HUES6 (cell line): ENCODE data around the gene SYT13.
"Not testable (repeated sequence)": the region's sequence is repeated elsewhere in the genome, so short reads cannot be mapped to it uniquely, and the experiment has no call there.

Experiments used
- H3K27ac ChIP-seq: 2 replicates; pipeline ENCODE4 v1.7.0; 2013; ENCODE audit warnings: low read depth, mild to moderate bottlenecking, low read length, inconsistent platforms
- H3K27me3 ChIP-seq: 2 replicates; pipeline ENCODE4 v1.6.1; 2013; ENCODE audit warnings: low read length; ENCODE audit not compliant: control insufficient read depth, insufficient read depth
- H3K36me3 ChIP-seq: 2 replicates; pipeline ENCODE4 v1.6.1; 2013; ENCODE audit warnings: low read length; ENCODE audit not compliant: control insufficient read depth, insufficient read depth
- H3K4me1 ChIP-seq: 2 replicates; pipeline ENCODE4 v1.6.1; 2013; ENCODE audit warnings: low read length; ENCODE audit not compliant: control insufficient read depth, insufficient read depth
- H3K4me3 ChIP-seq: 2 replicates; pipeline ENCODE4 v1.5.1; 2013; ENCODE audit warnings: low read depth, low read length
- H3K9ac ChIP-seq: one replicate; pipeline ENCODE4 v1.6.1; 2013; ENCODE audit warnings: mild to moderate bottlenecking, low read length
- H3K9me3 ChIP-seq: 2 replicates; pipeline ENCODE4 v1.6.1; 2013; ENCODE audit warnings: low read depth, low read length; ENCODE audit not compliant: control insufficient read depth, insufficient read depth

The SYT13 gene

DNA sequence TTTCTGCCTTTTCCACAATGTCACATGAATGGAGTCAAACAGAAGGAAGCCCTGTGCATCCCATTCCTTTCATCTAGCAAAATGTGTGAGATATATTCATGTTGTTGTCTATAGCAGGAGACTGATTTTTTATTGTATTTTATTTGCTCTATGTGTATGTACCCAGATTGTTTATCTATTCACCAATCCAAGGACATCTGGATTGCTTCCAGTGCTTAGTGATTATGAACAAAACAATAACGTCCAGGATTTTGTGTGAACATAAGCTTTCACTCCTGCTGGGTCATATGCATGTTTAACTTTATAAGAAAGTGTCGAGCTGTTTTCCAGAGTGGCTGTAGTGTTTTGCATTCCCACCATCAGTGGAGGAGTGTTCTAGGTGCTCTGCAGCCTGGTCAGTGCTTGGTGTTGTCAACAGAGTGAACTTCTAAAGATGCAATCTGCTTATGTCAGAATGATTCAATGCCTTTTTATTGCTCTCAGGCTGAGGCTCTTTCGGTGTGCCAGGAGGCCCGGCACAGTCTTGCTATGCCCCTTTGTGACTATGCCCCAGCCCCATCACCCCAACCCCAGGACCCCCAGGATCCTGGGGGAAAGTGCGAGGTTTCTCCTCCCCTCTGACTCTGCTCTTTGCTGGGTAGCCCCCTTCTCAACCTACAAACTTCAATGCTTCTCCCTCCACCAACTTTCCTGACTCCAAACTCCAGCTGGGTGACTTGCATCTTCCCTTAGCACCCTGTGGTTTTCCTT, 19.9 kb upstream of the SYT13 start:
- no peak overlapping the region for H3K27ac ChIP-seq
- H3K27me3 ChIP-seq: peaks cover 6% of the 10 kb centered on the region; the same call in 1 of the 2 replicates
- no peak overlapping the region for H3K4me3 ChIP-seq
- no peaks in the 10 kb centered on the region for H3K36me3 ChIP-seq
- no peak overlapping the region for H3K9ac ChIP-seq
- no peaks in the 10 kb centered on the region for H3K9me3 ChIP-seq
- H3K4me1 ChIP-seq: no peaks in the 10 kb centered on the region

DNA sequence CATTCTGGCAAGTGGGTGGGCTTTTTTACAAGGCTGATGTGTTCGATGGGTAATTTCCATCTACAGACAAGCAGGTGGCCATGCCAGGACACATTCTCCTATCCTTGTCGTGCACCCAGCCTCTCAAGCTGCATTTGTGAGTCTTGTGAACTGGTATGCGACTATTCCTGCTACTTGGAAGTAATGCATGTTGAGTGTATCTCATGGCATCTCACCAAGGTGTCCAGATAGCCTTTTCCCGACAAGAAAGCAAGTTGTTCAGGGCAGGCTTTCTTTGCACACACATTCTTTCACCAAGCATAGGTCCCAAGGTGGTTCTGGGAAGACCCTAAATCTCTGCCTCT, 18.8 kb upstream of the SYT13 start:
- no peak overlapping the region for H3K9ac ChIP-seq
- H3K27me3 ChIP-seq: peaks cover 14% of the 10 kb centered on the region
- no peaks in the 10 kb centered on the region for H3K9me3 ChIP-seq
- no peak overlapping the region for H3K27ac ChIP-seq
- no peaks in the 10 kb centered on the region for H3K36me3 ChIP-seq
- no peak overlapping the region for H3K4me3 ChIP-seq
- no peaks in the 10 kb centered on the region for H3K4me1 ChIP-seq

DNA sequence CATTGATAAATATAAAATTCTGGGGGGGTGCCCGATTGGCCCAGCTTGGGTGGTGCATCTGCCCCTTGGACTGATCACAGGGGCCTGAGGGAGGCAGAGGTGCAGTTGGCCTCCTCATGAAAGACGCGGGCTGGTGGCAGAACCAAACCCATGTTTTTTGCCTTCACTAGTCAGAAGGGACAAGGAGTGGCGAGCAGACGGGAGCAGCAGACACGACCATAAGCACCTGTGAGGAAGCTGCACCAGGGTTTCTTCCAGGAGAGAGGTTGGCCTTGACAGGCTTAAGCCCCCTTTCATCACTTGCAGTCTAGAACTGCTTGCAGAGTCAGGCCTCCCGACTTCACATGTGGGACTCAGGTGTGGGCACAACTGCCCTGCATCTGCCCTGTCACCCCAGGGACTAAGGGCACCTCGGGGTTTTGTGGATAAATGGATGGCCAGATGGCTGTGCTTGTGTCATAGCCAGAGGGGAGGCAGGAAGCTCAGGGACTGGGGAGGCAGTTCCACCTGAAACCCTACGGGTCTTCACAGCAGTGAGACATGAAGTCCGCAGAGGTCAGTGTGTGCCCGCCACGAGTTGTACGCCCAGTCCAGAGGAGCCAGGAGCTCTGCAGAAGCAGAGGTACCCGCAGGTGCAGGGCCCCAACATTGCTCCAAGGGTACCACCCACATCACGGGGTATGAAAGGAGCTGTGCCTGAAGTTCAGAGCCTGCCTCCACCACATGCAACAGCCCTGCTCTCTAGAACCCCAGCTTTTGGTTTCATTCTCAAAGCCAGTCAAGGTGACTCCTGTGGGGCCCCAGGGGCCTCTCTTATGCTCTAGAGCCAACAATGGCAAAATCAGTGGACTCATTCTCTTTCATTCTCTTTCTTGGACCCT, 18.2 kb upstream of the SYT13 start:
- Histone ChIP-seq H3K9ac (no peak overlapping the region), H3K4me3 (no peak overlapping the region), H3K9me3 (no peaks in the 10 kb centered on the region), H3K4me1 (no peaks in the 10 kb centered on the region), H3K27me3 (peaks cover 18% of the 10 kb centered on the region), H3K27ac (no peak overlapping the region), H3K36me3 (no peaks in the 10 kb centered on the region)

DNA sequence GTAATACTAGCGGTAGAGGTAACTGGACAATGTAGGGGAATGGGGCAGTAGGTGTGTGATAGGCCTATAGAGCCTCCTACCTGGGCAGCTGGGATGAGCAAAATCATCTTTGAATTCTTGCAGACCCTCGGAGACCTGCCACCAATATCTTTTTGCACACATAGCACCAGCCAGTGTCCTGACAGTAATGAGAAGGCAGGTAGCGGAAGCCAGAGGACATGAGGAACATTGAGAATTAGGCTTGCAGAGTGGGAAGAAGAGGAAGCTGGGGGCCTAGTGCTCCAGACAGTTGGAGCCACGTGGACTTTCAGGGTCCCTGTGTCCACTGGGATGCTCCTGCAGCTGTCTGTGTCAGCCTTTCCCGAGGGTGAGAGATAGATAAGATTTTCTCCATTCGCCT, 17.2 kb upstream of the SYT13 start:
- no peaks in the 10 kb centered on the region for H3K36me3 ChIP-seq
- no peaks in the 10 kb centered on the region for H3K9me3 ChIP-seq
- H3K27me3 ChIP-seq: peaks cover 18% of the 10 kb centered on the region
- peaks cover 2% of the 10 kb centered on the region; the same call in 1 of the 2 replicates for H3K4me1 ChIP-seq
- H3K4me3 ChIP-seq: no peak overlapping the region
- no peak overlapping the region for H3K9ac ChIP-seq
- H3K27ac ChIP-seq: no peak overlapping the region

DNA sequence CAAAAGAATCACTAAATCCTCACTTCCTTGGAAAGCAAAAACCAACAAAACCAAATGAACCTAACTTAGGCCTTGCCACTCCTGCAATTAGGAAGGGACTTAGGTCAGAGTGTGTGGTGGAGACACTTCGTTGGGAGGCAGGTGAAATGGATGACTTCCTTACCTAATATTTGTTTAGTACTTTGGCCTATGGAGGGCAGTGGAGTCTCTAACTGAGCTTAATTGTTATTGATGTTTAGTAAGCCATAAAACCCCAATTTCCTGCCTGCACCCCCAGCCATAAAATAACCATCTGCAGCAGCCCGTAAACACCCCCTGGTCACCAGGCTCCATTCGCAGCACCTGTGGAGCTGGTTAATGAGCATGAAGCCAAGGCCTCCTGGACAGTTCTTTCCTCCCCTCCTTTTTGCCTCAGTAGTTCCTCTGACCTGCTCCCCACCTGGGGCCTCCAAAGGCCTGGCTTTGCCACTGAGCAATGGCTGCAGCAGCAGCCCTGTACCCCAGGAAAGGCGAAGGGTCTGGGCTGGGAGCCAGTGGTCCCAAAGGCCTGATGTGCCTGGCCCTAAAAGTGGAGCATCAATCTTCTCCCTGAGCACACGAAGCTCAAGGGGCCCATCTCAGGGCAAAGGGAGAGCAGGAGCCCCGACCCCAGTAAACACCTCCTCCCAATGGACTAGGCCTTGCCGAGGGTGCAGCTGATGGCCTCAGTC, 15.6 kb upstream of the SYT13 start:
- H3K4me1 ChIP-seq: peaks cover 2% of the 10 kb centered on the region; the same call in 1 of the 2 replicates
- H3K27ac ChIP-seq: no peak overlapping the region
- H3K9ac ChIP-seq: no peak overlapping the region
- peaks cover 18% of the 10 kb centered on the region for H3K27me3 ChIP-seq
- H3K9me3 ChIP-seq: no peaks in the 10 kb centered on the region
- no peak overlapping the region for H3K4me3 ChIP-seq
- H3K36me3 ChIP-seq: no peaks in the 10 kb centered on the region

DNA sequence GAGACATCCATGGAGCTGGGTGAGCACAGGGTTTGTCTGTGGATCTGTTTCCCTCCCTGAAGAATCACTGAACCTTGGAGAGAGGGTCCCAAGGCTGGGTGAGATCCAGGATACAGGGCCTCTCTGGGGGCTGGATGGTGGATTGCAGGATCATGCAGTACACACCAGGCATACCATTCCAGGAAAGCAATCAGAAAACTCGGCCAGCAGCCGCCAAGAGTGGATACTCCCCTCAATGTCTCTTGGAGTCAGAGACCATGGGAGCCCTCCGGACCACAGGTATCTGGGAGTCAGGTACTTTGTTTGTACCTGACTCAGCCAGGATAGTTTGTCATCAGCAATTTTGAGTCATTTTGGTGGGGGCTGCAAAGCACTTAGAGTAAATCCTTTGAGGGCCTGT, 14.6 kb upstream of the SYT13 start:
- H3K4me1 ChIP-seq: peaks cover 2% of the 10 kb centered on the region; the same call in 1 of the 2 replicates
- no peak overlapping the region for H3K9ac ChIP-seq
- no peak overlapping the region for H3K27ac ChIP-seq
- H3K27me3 ChIP-seq: peaks cover 18% of the 10 kb centered on the region
- no peak overlapping the region for H3K4me3 ChIP-seq
- H3K36me3 ChIP-seq: no peaks in the 10 kb centered on the region
- H3K9me3 ChIP-seq: no peaks in the 10 kb centered on the region

DNA sequence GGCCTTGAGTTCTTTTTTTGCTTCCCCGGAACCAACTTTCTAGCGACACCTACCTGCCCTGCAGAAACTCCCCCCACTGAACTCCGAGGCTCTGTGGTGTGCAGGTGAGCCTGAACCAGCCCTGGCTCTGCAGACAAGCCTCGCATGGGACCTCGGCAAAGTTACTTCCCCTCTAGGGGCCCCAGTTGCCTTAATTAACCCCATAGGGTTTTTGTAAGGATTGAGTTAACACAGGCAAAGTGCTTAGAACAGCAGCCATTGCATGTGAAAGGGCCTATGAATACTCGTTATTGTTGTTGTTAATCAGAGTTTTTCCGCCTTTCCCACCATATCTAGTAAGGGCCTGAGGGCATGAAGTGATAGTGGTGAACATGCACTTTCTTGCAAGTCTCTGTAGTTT, 12.6 kb upstream of the SYT13 start:
- Histone ChIP-seq H3K4me3 (no peak overlapping the region), H3K36me3 (no peaks in the 10 kb centered on the region), H3K27me3 (peaks cover 12% of the 10 kb centered on the region), H3K9me3 (no peaks in the 10 kb centered on the region), H3K27ac (no peak overlapping the region), H3K9ac (no peak overlapping the region), H3K4me1 (peaks cover 2% of the 10 kb centered on the region; the same call in 1 of the 2 replicates)

DNA sequence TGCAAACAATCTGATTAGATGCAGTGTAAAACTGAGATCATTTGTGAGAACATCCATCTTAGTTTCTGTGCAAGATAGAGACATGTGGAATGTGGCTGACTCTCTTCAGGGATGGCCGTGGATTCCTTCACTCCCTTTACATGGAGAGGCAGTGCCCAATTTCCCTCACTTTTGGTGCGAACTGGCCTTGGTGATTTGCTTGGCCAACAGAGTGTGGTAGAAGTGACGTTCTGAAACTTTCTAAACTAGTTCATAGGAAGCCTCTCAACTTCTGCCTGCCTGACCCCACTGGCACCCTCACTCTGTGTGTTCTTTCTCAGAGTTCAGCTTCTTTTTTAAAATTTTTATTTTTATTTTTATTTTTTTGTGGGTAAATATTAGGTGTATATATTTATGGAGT, 9.9 kb upstream of the SYT13 start:
- H3K9me3 ChIP-seq: no peaks in the 10 kb centered on the region
- H3K27ac ChIP-seq: no peak overlapping the region
- H3K27me3 ChIP-seq: peaks cover 18% of the 10 kb centered on the region
- no peak overlapping the region for H3K4me3 ChIP-seq
- no peak overlapping the region for H3K9ac ChIP-seq
- peaks cover 2% of the 10 kb centered on the region; the same call in 1 of the 2 replicates for H3K4me1 ChIP-seq
- H3K36me3 ChIP-seq: no peaks in the 10 kb centered on the region

DNA sequence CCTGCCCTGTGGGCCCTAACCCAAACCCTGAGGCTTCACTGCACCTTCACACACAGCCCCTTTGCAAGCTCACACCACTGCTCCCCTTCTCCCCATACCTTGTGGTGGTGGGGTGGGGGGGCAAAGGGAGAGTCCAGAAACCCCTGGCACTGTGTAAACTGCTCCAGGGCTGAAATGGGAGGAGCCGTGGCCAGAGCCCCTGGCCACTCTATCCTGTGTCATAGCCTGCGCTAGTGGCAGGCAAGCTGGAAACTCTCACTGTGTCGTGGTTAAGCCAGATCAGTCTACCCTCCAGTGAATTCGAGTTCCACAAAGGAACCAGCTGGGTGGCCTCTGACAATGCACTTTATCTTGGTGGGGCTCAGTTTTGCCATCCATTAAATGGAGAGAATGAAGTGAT, 8.4 kb upstream of the SYT13 start:
- Histone ChIP-seq H3K4me1 (peaks cover 2% of the 10 kb centered on the region; the same call in 1 of the 2 replicates), H3K9me3 (no peaks in the 10 kb centered on the region), H3K27me3 (peaks cover 22% of the 10 kb centered on the region), H3K27ac (no peak overlapping the region), H3K9ac (no peak overlapping the region), H3K36me3 (no peaks in the 10 kb centered on the region), H3K4me3 (no peak overlapping the region)

DNA sequence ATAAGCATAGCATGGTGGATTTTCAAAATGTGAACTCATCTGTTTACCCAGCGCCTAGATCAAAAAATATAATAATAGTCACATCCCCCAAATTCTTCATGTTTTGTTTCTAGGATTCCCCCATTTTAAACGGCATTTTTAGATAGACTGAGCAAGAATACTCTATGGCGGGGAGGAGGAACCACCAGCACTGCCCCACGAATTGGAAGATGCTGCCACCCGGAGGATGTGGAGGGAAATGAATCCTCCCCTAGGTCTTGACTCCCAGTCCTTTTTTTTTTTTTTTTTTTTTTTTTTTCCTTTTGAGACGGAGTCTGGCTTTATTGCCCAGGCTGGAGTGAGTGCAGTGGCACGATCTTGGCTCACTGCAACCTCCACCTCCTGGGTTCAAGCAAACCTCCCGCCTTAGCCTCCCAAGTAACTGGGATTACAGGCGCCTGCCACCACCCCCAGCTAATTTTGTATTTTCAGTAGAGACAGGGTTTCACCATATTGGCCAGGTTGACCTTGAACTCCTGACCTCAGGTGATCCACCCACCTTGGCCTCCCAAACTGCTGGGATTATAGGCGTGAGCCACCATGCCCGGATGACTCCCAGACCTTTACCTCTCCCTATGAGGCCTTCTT, 7.5 kb upstream of the SYT13 start:
- not testable (repeated sequence) for H3K27ac ChIP-seq, H3K9ac ChIP-seq, H3K9me3 ChIP-seq, H3K4me1 ChIP-seq, H3K36me3 ChIP-seq, H3K4me3 ChIP-seq
- peaks cover 30% of the 10 kb centered on the region for H3K27me3 ChIP-seq
